DND-41 (cell line): Measurements from ENCODE around the gene APOC4.
"Not testable (repeated sequence)": the region's sequence is repeated elsewhere in the genome, so short reads cannot be mapped to it uniquely, and the experiment has no call there.

Experiments used
- CTCF ChIP-seq: IDR thresholded peaks from 2 replicates; pipeline ENCODE4 v1.5.1; 2012; ENCODE audit warnings: borderline replicate concordance, low read length, moderate library complexity, mild to moderate bottlenecking; ENCODE audit not compliant: poor library complexity, severe bottlenecking; ENCODE audit errors: extremely low read depth
- EZH2 ChIP-seq: IDR thresholded peaks from 3 replicates; pipeline ENCODE4 v1.6.1; 2012; ENCODE audit warnings: borderline replicate concordance, low read depth, mild to moderate bottlenecking, moderate library complexity, low read length, inconsistent platforms; ENCODE audit not compliant: severe bottlenecking

- not testable (repeated sequence) for TF ChIP-seq CTCF, EZH2
Observed at GRCh38 chr19:44911896-44912295, 30.1 kb upstream of the APOC4 start.
